Thyroid gland (tissue), 4 donors: ENCODE data around the gene LRRC3B. TPM values are rescaled to one million over a fixed set of nuclear protein-coding genes. Genes with fewer than 3 reads are reported as not detected.
A peak's percentile ranks its signal among the peaks of the same experiment; 100 is the strongest.

ENCODE experiments used
- DNase-seq, 2 donors: peaks; one replicate each; pipeline ENCODE4 v3.0.0-alpha.2; 2019
- H3K27ac ChIP-seq, 3 donors: fragments of 200-600 bp; sonication (generic); 1 replicate in 2 of 3; 2 replicates in 1 of 3; pipeline ENCODE4 v1.5.1; 2016 to 2019; ENCODE audit warnings: mild to moderate bottlenecking in 1 of 3, moderate library complexity in 1 of 3
- H3K27me3 ChIP-seq: fragments of 200-600 bp; sonication (generic); one replicate; pipeline ENCODE4 v1.5.1; 2019
- H3K36me3 ChIP-seq, 2 donors: fragments of 200-600 bp; sonication (generic); one replicate each; pipeline ENCODE4 v1.5.1; 2016 to 2019
- H3K4me1 ChIP-seq, 2 donors: fragments of 200-600 bp; sonication (generic); one replicate each; pipeline ENCODE4 v1.5.1; 2017 to 2019
- H3K4me3 ChIP-seq, 3 donors: fragments of 200-600 bp; sonication (generic); replicated peaks in 1 of 3; 1 replicate in 2 of 3; 2 replicates in 1 of 3; pipeline ENCODE4 v1.5.1; 2016; ENCODE audit warnings: mild to moderate bottlenecking in 1 of 3
- H3K9me3 ChIP-seq: fragments of 200-600 bp; sonication (generic); one replicate; pipeline ENCODE4 v1.5.1; 2017
- CTCF ChIP-seq, 6 experiments: fragments of 200-600 bp in 3 of 6; fragments of 450-650 bp in 3 of 6; sonication (generic) in 3 of 6; IDR thresholded peaks; one replicate each; pipeline ENCODE4 v1.5.1; 2016 to 2019; ENCODE audit warnings: antibody characterized with exemption in 6 of 6, mild to moderate bottlenecking in 2 of 6, inconsistent platforms in 1 of 6, moderate library complexity in 1 of 6
- POLR2A ChIP-seq, 2 donors: fragments of 450-650 bp; IDR thresholded peaks; one replicate each; pipeline ENCODE4 v1.6.1; 2017; ENCODE audit warnings: antibody characterized with exemption in 2 of 2, mild to moderate bottlenecking in 2 of 2, moderate library complexity in 1 of 2
- WGBS, 2 donors: methylation state at CpG; one replicate each; pipeline ENCODE4 v1.1.5; 2017; 5-methylcytosine and 5-hydroxymethylcytosine counted together
- intact Hi-C: fragments of 100-400 bp; cut with DNase I; formaldehyde crosslinking; loops from one replicate; pipeline ENCODE4 v1.15.1; 2023
- total RNA-seq, 4 donors: library from RNA; depleted of rRNA; stranded (reverse); fragments of >200 nt; gene quantifications; one replicate each; pipeline ENCODE4 v1.2.3, GENCODE V29; 2016

The LRRC3B gene
- total RNA-seq, 4 donors from 2014 or later = under 0.01 TPM; not detected in 3

DNA sequence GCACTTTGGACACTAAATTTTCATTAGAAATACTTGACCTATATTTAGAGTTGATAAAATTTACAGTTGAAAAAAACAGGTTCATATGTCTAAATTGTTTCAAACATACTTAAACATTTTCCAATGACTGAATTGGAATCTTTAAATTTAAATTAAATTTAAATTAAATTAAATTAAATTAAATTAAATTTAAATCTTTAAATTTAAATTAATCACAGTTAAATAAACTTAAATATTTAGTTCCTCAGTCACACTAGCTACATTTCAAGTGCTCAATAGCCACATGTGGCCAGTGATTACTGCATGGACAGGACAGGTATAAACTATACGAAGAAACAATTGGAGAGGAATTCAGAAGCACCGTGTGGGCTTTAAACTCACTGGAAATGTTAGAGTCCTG is 16.8 kb downstream of the LRRC3B start:
- H3K27ac ChIP-seq = no peak overlapping the region
- no peak for DNase-seq
- H3K36me3 ChIP-seq = no peaks in the 10 kb centered on the region
- H3K4me1 ChIP-seq = no peaks in the 10 kb centered on the region
- TF ChIP-seq POLR2A (IDR thresholded peaks at IDR 0.05) = no peak
- no peak for TF ChIP-seq CTCF (IDR thresholded peaks at IDR 0.05)
- H3K27me3 ChIP-seq = no peaks in the 10 kb centered on the region
- WGBS, 2 donors = 88 to 92% methylated on average over 2 of the region's 2 CpGs
- H3K4me3 ChIP-seq = no peak overlapping the region
- no peaks in the 10 kb centered on the region for H3K9me3 ChIP-seq
- intact Hi-C loops = no loop called here

GRCh38 chr3:26647078-26647477 is 24.5 kb downstream of the LRRC3B start:
- Histone ChIP-seq H3K9me3 (no peaks in the 10 kb centered on the region), H3K27ac (no peak overlapping the region), H3K27me3 (no peaks in the 10 kb centered on the region), H3K36me3 (no peaks in the 10 kb centered on the region), H3K4me3 (no peak overlapping the region), H3K4me1 (no peaks in the 10 kb centered on the region)
- WGBS, 2 donors = 82 to 88% methylated on average over 3 of the region's 3 CpGs
- intact Hi-C loops = no loop called here
- DNase-seq = no peak
- no peak for TF ChIP-seq CTCF (IDR thresholded peaks at IDR 0.05)
- no peak for TF ChIP-seq POLR2A (IDR thresholded peaks at IDR 0.05)

- TF ChIP-seq CTCF (IDR thresholded peaks at IDR 0.05) (no peak), POLR2A (IDR thresholded peaks at IDR 0.05) (no peak)
Measured at GRCh38 chr3:26648461-26648860, 25.9 kb downstream of the LRRC3B start.

GRCh38 chr3:26652164-26652563 is 29.6 kb downstream of the LRRC3B start:
- Histone ChIP-seq H3K4me1 (no peaks in the 10 kb centered on the region), H3K9me3 (no peaks in the 10 kb centered on the region), H3K4me3 (no peak overlapping the region), H3K27me3 (no peaks in the 10 kb centered on the region), H3K27ac (no peak overlapping the region), H3K36me3 (no peaks in the 10 kb centered on the region)
- TF ChIP-seq CTCF (IDR thresholded peaks at IDR 0.05) (no peak), POLR2A (IDR thresholded peaks at IDR 0.05) (no peak)
- 75 to 80% methylated on average over 5 of the region's 5 CpGs for WGBS, 2 donors
- DNase-seq = peak in 1 of 2 donors; percentile 3
- intact Hi-C loops = no loop called here

More at GRCh38 chr3:26648461-26648860, 25.9 kb downstream of the LRRC3B start:
- intact Hi-C loops = no loop called here
- no peaks in the 10 kb centered on the region for H3K36me3 ChIP-seq
- H3K27me3 ChIP-seq = no peaks in the 10 kb centered on the region
- no peaks in the 10 kb centered on the region for H3K9me3 ChIP-seq
- DNase-seq = no peak
- 78 to 83% methylated on average over 2 of the region's 2 CpGs for WGBS, 2 donors
- H3K4me1 ChIP-seq = no peaks in the 10 kb centered on the region
- H3K4me3 ChIP-seq = no peak overlapping the region
- no peak overlapping the region for H3K27ac ChIP-seq

DNA sequence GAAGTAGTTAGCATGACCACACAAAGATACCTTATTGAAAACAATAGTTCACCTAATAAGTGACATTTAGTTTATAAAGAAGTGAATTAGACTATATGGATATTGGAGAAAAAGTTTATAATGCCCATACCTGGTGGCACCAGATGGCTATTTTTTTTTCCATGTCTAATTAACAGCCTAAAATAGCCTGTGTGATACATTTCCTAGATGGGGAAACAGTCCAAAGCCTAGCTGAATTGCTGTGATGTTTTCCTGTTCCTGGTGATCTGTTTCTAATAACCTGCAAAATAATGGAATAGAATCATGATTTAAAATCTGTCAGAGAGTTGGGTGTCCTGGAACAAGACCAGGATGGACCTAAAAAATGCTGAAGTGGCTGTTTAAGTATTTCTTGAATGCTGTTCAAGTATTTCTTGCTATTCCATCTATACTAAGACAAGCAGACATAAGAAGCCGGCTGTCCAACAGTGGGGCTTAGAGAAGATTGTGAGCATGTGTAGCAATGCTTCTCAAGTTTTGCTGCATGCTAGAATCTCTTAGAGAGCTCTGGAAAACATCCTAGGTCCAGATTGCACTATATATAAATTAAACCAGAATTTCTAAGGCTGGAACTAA is 31.3 kb downstream of the LRRC3B start:
- Histone ChIP-seq H3K4me3 (no peak overlapping the region), H3K27me3 (no peaks in the 10 kb centered on the region), H3K9me3 (no peaks in the 10 kb centered on the region), H3K4me1 (no peaks in the 10 kb centered on the region), H3K27ac (no peak overlapping the region), H3K36me3 (no peaks in the 10 kb centered on the region)
- intact Hi-C loops = no loop called here
- TF ChIP-seq CTCF (IDR thresholded peaks at IDR 0.05) (no peak), POLR2A (IDR thresholded peaks at IDR 0.05) (no peak)
- WGBS, 2 donors = 75 to 76% methylated on average over 1 of the region's 1 CpG
- DNase-seq = no peak
